Measurements from ENCODE around the gene TFEC. TPM values are rescaled to one million over a fixed set of nuclear protein-coding genes. Genes with fewer than 3 reads are reported as not detected.
"Not testable (repeated sequence)": the region's sequence is repeated elsewhere in the genome, so short reads cannot be mapped to it uniquely, and the experiment has no call there.

The TFEC gene
- total RNA-seq, 3 donors from 2014 or later, result 5.6 to 19.0 (median 7.2) TPM

GRCh38 chr7:116062666-116063065 is 32.1 kb upstream of the TFEC start:
- Histone ChIP-seq H3K27me3 (no peaks in the 10 kb centered on the region), H3K27ac (no peak overlapping the region), H3K4me3 (no peak overlapping the region), H3K9me3 (no peaks in the 10 kb centered on the region), H3K36me3 (no peaks in the 10 kb centered on the region), H3K4me1 (no peaks in the 10 kb centered on the region)
- DNase-seq (ENCODE audit: low spot score in 2 of 2), result no peak
- intact Hi-C loops (cut with DNase I; ENCODE audit: low total_unique reads), result no loop called here
- no peak for TF ChIP-seq POLR2A (IDR thresholded peaks at IDR 0.05)
- TF ChIP-seq POLR2AphosphoS5 (IDR thresholded peaks at IDR 0.05), result no peak
- TF ChIP-seq, protein P1, sequence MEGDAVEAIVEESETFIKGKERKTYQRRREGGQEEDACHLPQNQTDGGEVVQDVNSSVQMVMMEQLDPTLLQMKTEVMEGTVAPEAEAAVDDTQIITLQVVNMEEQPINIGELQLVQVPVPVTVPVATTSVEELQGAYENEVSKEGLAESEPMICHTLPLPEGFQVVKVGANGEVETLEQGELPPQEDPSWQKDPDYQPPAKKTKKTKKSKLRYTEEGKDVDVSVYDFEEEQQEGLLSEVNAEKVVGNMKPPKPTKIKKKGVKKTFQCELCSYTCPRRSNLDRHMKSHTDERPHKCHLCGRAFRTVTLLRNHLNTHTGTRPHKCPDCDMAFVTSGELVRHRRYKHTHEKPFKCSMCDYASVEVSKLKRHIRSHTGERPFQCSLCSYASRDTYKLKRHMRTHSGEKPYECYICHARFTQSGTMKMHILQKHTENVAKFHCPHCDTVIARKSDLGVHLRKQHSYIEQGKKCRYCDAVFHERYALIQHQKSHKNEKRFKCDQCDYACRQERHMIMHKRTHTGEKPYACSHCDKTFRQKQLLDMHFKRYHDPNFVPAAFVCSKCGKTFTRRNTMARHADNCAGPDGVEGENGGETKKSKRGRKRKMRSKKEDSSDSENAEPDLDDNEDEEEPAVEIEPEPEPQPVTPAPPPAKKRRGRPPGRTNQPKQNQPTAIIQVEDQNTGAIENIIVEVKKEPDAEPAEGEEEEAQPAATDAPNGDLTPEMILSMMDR (IDR thresholded peaks at IDR 0.05), result no peak

- no peak for DNase-seq (ENCODE audit: low spot score in 2 of 2)
- intact Hi-C loops (cut with DNase I; ENCODE audit: low total_unique reads), result no loop called here
- no peak overlapping the region for H3K27ac ChIP-seq
Observed at GRCh38 chr7:116052006-116052405, 21.4 kb upstream of the TFEC start.

DNA sequence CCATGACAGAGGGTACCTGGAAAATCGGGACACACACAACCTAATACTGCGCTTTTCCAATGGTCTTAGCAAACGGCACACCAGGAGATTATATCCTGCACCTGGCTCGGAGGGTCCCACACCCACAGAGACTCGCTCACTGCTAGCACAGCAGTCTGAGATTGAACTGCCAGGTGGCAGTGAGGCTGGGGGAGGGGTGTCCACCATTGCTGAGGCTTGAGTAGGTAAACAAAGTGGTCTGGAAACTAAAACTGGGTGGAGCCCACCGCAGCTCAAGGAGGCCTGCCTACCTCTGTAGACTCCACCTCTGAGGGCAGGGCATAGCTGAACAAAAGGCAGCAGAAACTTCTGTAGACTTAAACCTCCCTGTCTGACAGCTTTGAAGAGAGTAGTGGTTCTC is 16.7 kb upstream of the TFEC start:
- H3K36me3 ChIP-seq; H3K4me1 ChIP-seq; H3K27ac ChIP-seq; H3K4me3 ChIP-seq; H3K27me3 ChIP-seq; DNase-seq (ENCODE audit: low spot score in 2 of 2); intact Hi-C loops (cut with DNase I; ENCODE audit: low total_unique reads); H3K9me3 ChIP-seq: not testable (repeated sequence)

More at GRCh38 chr7:116052006-116052405, 21.4 kb upstream of the TFEC start:
- Histone ChIP-seq H3K36me3 (no peaks in the 10 kb centered on the region), H3K27me3 (no peaks in the 10 kb centered on the region), H3K4me1 (no peaks in the 10 kb centered on the region), H3K4me3 (no peak overlapping the region), H3K9me3 (peaks cover 0 to 2% of the 10 kb centered on the region in 2 donors)
- TF ChIP-seq POLR2AphosphoS5 (IDR thresholded peaks at IDR 0.05), result no peak
- TF ChIP-seq POLR2A (IDR thresholded peaks at IDR 0.05), result no peak
- TF ChIP-seq, protein P1 (IDR thresholded peaks at IDR 0.05), result no peak

DNA sequence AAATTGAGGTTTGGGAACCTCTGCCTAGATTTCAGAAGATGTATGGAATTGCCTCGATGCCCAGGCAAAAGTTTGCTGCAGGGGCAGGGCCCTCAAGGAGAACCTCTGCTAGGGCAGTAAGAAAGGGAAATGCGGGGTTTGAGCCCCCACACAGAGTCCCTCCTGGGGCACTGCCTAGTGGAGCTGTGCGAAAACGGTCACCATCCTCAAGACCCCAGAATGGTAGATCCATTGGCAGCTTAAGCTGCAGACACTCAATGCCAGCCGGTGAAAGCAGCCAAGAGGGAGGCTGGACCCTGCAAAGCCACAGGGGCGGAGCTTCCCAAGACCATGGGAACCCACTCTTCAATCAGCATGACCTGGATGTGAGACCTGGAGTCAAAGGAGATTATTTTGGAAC is 15.0 kb upstream of the TFEC start:
- TF ChIP-seq POLR2AphosphoS5 (IDR thresholded peaks at IDR 0.05) (no peak), POLR2A (IDR thresholded peaks at IDR 0.05) (no peak)
- DNase-seq (ENCODE audit: low spot score in 2 of 2), result no peak
- Histone ChIP-seq H3K9me3 (peaks cover 0 to 4% of the 10 kb centered on the region in 2 donors), H3K27me3 (no peaks in the 10 kb centered on the region), H3K36me3 (no peaks in the 10 kb centered on the region), H3K4me3 (no peak overlapping the region), H3K27ac (no peak overlapping the region), H3K4me1 (no peaks in the 10 kb centered on the region)
- intact Hi-C loops (cut with DNase I; ENCODE audit: low total_unique reads), result no loop called here

DNA sequence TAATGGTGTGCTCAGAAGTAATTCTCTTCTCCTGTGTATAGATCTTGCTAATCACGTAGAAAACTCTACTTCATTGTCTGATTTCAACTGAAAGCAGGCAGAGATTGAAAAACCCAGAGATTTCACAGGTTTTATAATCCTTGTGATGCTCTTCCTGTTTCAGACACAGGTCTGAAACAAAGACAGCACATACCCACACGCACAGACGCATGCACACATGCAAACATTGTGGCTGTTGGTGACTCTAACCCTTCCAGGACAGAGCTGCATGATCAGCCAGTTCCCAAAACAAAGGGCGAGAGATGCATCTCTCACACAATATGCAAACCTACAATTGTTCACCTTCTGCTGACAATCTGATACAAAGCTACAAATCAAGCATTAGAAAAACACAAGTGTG is 11.1 kb upstream of the TFEC start:
- Histone ChIP-seq H3K27me3 (no peaks in the 10 kb centered on the region), H3K27ac (no peak overlapping the region), H3K4me3 (no peak overlapping the region), H3K4me1 (no peaks in the 10 kb centered on the region), H3K9me3 (no peaks in the 10 kb centered on the region), H3K36me3 (no peaks in the 10 kb centered on the region)
- intact Hi-C loops (cut with DNase I; ENCODE audit: low total_unique reads), result no loop called here
- no peak for TF ChIP-seq POLR2A (IDR thresholded peaks at IDR 0.05)
- no peak for TF ChIP-seq POLR2AphosphoS5 (IDR thresholded peaks at IDR 0.05)
- TF ChIP-seq, protein P1 (IDR thresholded peaks at IDR 0.05), result no peak
- DNase-seq (ENCODE audit: low spot score in 2 of 2), result no peak

GRCh38 chr7:116037401-116037800 is 6.8 kb upstream of the TFEC start:
- H3K4me3 ChIP-seq, result no peak overlapping the region
- no peaks in the 10 kb centered on the region for H3K4me1 ChIP-seq
- TF ChIP-seq POLR2AphosphoS5 (IDR thresholded peaks at IDR 0.05), result no peak
- TF ChIP-seq, protein P1 (IDR thresholded peaks at IDR 0.05), result no peak
- H3K36me3 ChIP-seq, result no peaks in the 10 kb centered on the region
- no peaks in the 10 kb centered on the region for H3K27me3 ChIP-seq
- intact Hi-C loops (cut with DNase I; ENCODE audit: low total_unique reads), result loop anchor here (5.0 kb wide), 1 partner anchor 470 kb away; no protein-coding TSS in a partner anchor
- DNase-seq (ENCODE audit: low spot score in 2 of 2), result no peak
- H3K9me3 ChIP-seq, result no peaks in the 10 kb centered on the region
- no peak overlapping the region for H3K27ac ChIP-seq
